GM21381 (cell line): ENCODE measurements around the gene CTIF.

Experiments
- ATAC-seq: cut with Tn5 transposase; IDR thresholded peaks from one replicate; pipeline ENCODE4 v1.9.1; 2021; ENCODE audit warnings: mild to moderate bottlenecking, moderate library complexity; ENCODE audit not compliant: unreplicated experiment

CTIF gene

GRCh38 chr18:48902023-48902855 is 363.4 kb downstream of the CTIF start:
- no peak for ATAC-seq

- no peak for ATAC-seq
Observed at GRCh38 chr18:48902856-48903601, 364.2 kb downstream of the CTIF start.

- ATAC-seq: no peak
Observed at GRCh38 chr18:48904091-48904490, 365.3 kb downstream of the CTIF start.

- no peak for ATAC-seq
Observed at GRCh38 chr18:48904847-48905394, 366.1 kb downstream of the CTIF start.

- no peak for ATAC-seq
Observed at GRCh38 chr18:48905513-48905912, 366.7 kb downstream of the CTIF start.

GRCh38 chr18:48908916-48909315 is 370.1 kb downstream of the CTIF start:
- ATAC-seq: no peak

- ATAC-seq: no peak
Observed at GRCh38 chr18:48909721-48910120, 370.9 kb downstream of the CTIF start.

- ATAC-seq: no peak
Observed at GRCh38 chr18:48910972-48911545, 372.2 kb downstream of the CTIF start.
